Panc1 (cell line): ENCODE measurements around the gene NEGR1. TPM values are rescaled to one million over a fixed set of nuclear protein-coding genes. Genes with fewer than 3 reads are reported as not detected.

Experiments
- ATAC-seq: fragments of 200-7000 bp; cut with Tn5 transposase; 2 replicates; pipeline ENCODE4 v1.9.1; 2020; ENCODE audit warnings: mild to moderate bottlenecking, moderate library complexity
- BruUV-seq: library from RNA; stranded (reverse); fragments of 400-500 nt; replicated peaks from 2 replicates; lab custom pipeline; 2021; lab: Mats Ljungman, UMichigan
- CTCF ChIA-PET: fragments of 300-600 bp; sonication (Branson Sonifier 250); formaldehyde crosslinking; loops from one replicate; lab custom pipeline; 2022; ENCODE audit warnings: antibody characterized with exemption; lab: Charles Lee
- POLR2A ChIA-PET: fragments of 300-600 bp; sonication (Branson Sonifier 250); formaldehyde crosslinking; loops from one replicate; lab custom pipeline; 2022; ENCODE audit warnings: antibody characterized with exemption; lab: Charles Lee
- DNase-seq: peaks from one replicate; pipeline ENCODE4 v3.0.0-alpha.2; 2010; ENCODE audit warnings: low read depth, low spot score
- H3K27ac ChIP-seq: 2 replicates; pipeline ENCODE4 v1.5.1; 2011; ENCODE audit warnings: mild to moderate bottlenecking, low read length, inconsistent platforms
- H3K27me3 ChIP-seq: fragments of 200-500 bp; sonication (Bioruptor generic); 2 replicates; pipeline ENCODE4 v1.6.0; 2014; ENCODE audit warnings: low read length, inconsistent platforms; ENCODE audit not compliant: control insufficient read depth, insufficient read depth
- H3K36me3 ChIP-seq: fragments of 200-500 bp; sonication (Bioruptor generic); 2 replicates; pipeline ENCODE4 v1.5.1; 2014; ENCODE audit warnings: inconsistent platforms, mild to moderate bottlenecking, low read length, moderate library complexity; ENCODE audit not compliant: control insufficient read depth, insufficient read depth
- H3K4me1 ChIP-seq: 2 replicates; pipeline ENCODE4 v1.5.1; 2011; ENCODE audit warnings: inconsistent platforms, mild to moderate bottlenecking, low read length, moderate library complexity; ENCODE audit not compliant: control insufficient read depth, insufficient read depth
- H3K4me3 ChIP-seq, 2 experiments: 2 replicates each; pipeline ENCODE4 v1.5.1; 2011 to 2012; ENCODE audit warnings: low read depth in 2 of 2, low read length in 2 of 2, mild to moderate bottlenecking in 2 of 2, inconsistent platforms in 1 of 2, moderate library complexity in 1 of 2
- H3K9me3 ChIP-seq: fragments of 200-500 bp; sonication (Bioruptor generic); 2 replicates; pipeline ENCODE4 v1.5.1; 2014; ENCODE audit warnings: low read depth, mild to moderate bottlenecking, inconsistent platforms, low read length, moderate library complexity; ENCODE audit not compliant: control insufficient read depth, insufficient read depth
- POLR2AphosphoS5 ChIP-seq: IDR thresholded peaks from 2 replicates; pipeline ENCODE4 v1.6.1; 2012; ENCODE audit warnings: mild to moderate bottlenecking, low read depth, low read length, moderate library complexity
- SIN3A ChIP-seq: IDR thresholded peaks from 2 replicates; pipeline ENCODE4 v1.6.1; 2012; ENCODE audit warnings: low read depth, mild to moderate bottlenecking, low read length, moderate library complexity, borderline replicate concordance; ENCODE audit not compliant: insufficient read depth
- TCF7L2 ChIP-seq: IDR thresholded peaks from 2 replicates; pipeline ENCODE4 v1.6.1; 2011; ENCODE audit warnings: mild to moderate bottlenecking, low read depth, low read length, inconsistent platforms
- in situ Hi-C: cut with HindIII; loops from 2 replicates; pipeline ENCODE4 v1.10.0; 2016; ENCODE audit warnings: low sequenced_read_pairs, low pct_unique_long_range_greater_than_20kb
- intact Hi-C: fragments of 100-400 bp; cut with micrococcal nuclease; formaldehyde crosslinking; loops from one replicate; pipeline ENCODE4 v1.10.0; 2022; ENCODE audit not compliant: unreplicated experiment
- total RNA-seq: library from RNA; stranded (reverse); gene quantifications from one replicate; pipeline ENCODE4 v1.2.1, GENCODE V29; 2021; ENCODE audit not compliant: unreplicated experiment
- TF ChIP-seq, protein P1 (sequence below), 2 experiments: IDR thresholded peaks; 2 replicates each; pipeline ENCODE4 v1.6.1; 2011 to 2012; ENCODE audit warnings: low read depth in 2 of 2, control low read depth in 1 of 2, low read length in 1 of 2, mild to moderate bottlenecking in 1 of 2, moderate library complexity in 1 of 2; ENCODE audit not compliant: insufficient read depth in 1 of 2
- TF ChIP-seq, protein P2 (sequence below): fragments of 450-650 bp; IDR thresholded peaks from 2 replicates; pipeline ENCODE4 v1.5.1; 2017; ENCODE audit warnings: mild to moderate bottlenecking

The NEGR1 gene
- total RNA-seq, 1 experiment from 2014 or later, result 2.7 TPM

DNA sequence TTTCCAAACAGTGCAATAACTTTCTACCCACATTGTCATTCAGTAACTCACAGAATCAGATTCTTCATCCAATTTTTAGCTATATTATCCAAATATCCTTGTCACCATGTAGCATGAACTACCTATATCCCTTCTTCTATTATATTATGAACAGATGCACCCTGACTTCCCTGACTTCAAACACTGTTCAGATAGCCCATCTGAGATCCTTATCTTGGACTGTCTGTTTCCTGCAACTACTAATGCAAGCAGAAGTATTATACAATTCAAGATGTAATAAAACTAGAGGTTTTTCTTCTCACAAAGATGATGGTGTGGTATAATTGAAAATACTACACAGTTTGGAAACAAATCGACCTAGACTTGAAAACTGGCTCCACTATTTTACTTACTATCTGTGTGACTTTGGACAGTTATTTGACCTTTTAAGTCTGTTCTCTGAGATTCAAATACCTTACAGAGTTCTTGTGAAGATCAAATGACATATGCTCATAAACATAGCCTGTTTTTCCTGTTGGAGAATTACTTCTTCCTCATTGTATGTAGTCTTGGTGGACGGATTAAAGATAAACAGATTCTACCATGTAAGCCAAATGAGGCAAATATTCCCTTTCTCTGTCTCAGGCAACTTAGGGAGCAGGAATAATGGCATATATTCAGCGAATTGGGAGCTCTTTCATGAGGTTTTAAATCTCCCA is 793.6 kb downstream of the NEGR1 start:
- ATAC-seq, result no peak
- no TSS peak for BruUV-seq
- ChIA-PET POLR2A (no interaction called here), CTCF (no interaction called here)
- no peak overlapping the region for H3K4me3 ChIP-seq
- H3K9me3 ChIP-seq, result no peaks in the 10 kb centered on the region; the same call in 1 of the 2 replicates
- no peaks in the 10 kb centered on the region for H3K36me3 ChIP-seq
- no peak for DNase-seq
- no peak overlapping the region for H3K27ac ChIP-seq
- H3K4me1 ChIP-seq, result no peaks in the 10 kb centered on the region
- H3K27me3 ChIP-seq, result no peaks in the 10 kb centered on the region
- TF ChIP-seq POLR2AphosphoS5, result no peak
- no peak for TF ChIP-seq TCF7L2
- TF ChIP-seq, protein P1, sequence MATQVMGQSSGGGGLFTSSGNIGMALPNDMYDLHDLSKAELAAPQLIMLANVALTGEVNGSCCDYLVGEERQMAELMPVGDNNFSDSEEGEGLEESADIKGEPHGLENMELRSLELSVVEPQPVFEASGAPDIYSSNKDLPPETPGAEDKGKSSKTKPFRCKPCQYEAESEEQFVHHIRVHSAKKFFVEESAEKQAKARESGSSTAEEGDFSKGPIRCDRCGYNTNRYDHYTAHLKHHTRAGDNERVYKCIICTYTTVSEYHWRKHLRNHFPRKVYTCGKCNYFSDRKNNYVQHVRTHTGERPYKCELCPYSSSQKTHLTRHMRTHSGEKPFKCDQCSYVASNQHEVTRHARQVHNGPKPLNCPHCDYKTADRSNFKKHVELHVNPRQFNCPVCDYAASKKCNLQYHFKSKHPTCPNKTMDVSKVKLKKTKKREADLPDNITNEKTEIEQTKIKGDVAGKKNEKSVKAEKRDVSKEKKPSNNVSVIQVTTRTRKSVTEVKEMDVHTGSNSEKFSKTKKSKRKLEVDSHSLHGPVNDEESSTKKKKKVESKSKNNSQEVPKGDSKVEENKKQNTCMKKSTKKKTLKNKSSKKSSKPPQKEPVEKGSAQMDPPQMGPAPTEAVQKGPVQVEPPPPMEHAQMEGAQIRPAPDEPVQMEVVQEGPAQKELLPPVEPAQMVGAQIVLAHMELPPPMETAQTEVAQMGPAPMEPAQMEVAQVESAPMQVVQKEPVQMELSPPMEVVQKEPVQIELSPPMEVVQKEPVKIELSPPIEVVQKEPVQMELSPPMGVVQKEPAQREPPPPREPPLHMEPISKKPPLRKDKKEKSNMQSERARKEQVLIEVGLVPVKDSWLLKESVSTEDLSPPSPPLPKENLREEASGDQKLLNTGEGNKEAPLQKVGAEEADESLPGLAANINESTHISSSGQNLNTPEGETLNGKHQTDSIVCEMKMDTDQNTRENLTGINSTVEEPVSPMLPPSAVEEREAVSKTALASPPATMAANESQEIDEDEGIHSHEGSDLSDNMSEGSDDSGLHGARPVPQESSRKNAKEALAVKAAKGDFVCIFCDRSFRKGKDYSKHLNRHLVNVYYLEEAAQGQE (IDR thresholded peaks at IDR 0.05; ENCODE audit: insufficient read depth in 1 of 2, low read depth in 2 of 2, low read length in 1 of 2), result no peak
- TF ChIP-seq, protein P2, sequence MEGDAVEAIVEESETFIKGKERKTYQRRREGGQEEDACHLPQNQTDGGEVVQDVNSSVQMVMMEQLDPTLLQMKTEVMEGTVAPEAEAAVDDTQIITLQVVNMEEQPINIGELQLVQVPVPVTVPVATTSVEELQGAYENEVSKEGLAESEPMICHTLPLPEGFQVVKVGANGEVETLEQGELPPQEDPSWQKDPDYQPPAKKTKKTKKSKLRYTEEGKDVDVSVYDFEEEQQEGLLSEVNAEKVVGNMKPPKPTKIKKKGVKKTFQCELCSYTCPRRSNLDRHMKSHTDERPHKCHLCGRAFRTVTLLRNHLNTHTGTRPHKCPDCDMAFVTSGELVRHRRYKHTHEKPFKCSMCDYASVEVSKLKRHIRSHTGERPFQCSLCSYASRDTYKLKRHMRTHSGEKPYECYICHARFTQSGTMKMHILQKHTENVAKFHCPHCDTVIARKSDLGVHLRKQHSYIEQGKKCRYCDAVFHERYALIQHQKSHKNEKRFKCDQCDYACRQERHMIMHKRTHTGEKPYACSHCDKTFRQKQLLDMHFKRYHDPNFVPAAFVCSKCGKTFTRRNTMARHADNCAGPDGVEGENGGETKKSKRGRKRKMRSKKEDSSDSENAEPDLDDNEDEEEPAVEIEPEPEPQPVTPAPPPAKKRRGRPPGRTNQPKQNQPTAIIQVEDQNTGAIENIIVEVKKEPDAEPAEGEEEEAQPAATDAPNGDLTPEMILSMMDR, result no peak
- no peak for TF ChIP-seq SIN3A
- in situ Hi-C loops (no loop called here), intact Hi-C loops (no loop called here)

DNA sequence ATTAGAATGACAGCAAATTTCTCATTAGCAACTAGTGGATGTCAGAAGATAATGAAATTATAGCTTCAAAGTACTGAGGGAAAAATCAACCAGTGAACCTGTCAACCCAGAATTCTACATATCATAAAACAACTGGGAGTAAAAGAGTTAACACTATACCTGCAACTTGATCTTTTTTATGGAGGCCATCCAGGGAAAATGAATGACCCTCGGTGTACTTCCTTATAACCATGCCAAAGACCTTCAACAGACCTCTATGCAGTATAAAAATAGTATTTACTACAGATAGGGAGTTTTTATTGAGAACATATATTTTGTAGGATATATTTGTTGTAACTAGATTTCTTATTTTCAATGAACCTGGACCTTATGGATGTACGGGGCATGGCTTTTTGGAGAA is 809.0 kb downstream of the NEGR1 start:
- ChIA-PET CTCF (no interaction called here), POLR2A (no interaction called here)
- DNase-seq (no peak), ATAC-seq (no peak)
- TF ChIP-seq POLR2AphosphoS5 (no peak), SIN3A (no peak), TCF7L2 (no peak)
- TF ChIP-seq, protein P2, result no peak
- TF ChIP-seq, protein P1 (IDR thresholded peaks at IDR 0.05; ENCODE audit: insufficient read depth in 1 of 2, low read depth in 2 of 2, low read length in 1 of 2), result no peak
- no peak overlapping the region for H3K27ac ChIP-seq
- no peaks in the 10 kb centered on the region for H3K9me3 ChIP-seq
- H3K4me1 ChIP-seq, result no peaks in the 10 kb centered on the region
- H3K27me3 ChIP-seq, result no peaks in the 10 kb centered on the region
- no TSS peak for BruUV-seq
- no peaks in the 10 kb centered on the region for H3K36me3 ChIP-seq
- in situ Hi-C loops (no loop called here), intact Hi-C loops (no loop called here)
- H3K4me3 ChIP-seq, result no peak overlapping the region
